Suppressor macrophage (primary cell): ENCODE results near the gene MKRN3.
"Not testable (repeated sequence)": the region's sequence is repeated elsewhere in the genome, so short reads cannot be mapped to it uniquely, and the experiment has no call there.

Experiments
- DNase-seq, 4 experiments: peaks; one replicate each; pipeline ENCODE4 v3.0.0-alpha.2; 2020 to 2022

Gene MKRN3

GRCh38 chr15:23589012-23589411 is 23.5 kb downstream of the MKRN3 start:
- no peak for DNase-seq

- no peak for DNase-seq
These were observed 28.8 kb downstream of the MKRN3 start for GRCh38 chr15:23594252-23594770.

- no peak for DNase-seq
These were observed 29.9 kb downstream of the MKRN3 start for GRCh38 chr15:23595368-23595767.

GRCh38 chr15:23596736-23597135 is 31.3 kb downstream of the MKRN3 start:
- no peak for DNase-seq

- DNase-seq = not testable (repeated sequence)
These were observed 31.8 kb downstream of the MKRN3 start for GRCh38 chr15:23597278-23597677.

GRCh38 chr15:23599053-23599452 is 33.6 kb downstream of the MKRN3 start:
- no peak for DNase-seq

- DNase-seq = no peak
These were observed 36.6 kb downstream of the MKRN3 start for GRCh38 chr15:23602124-23602523.

- DNase-seq = no peak
These were observed 40.8 kb downstream of the MKRN3 start for GRCh38 chr15:23606226-23606625.

GRCh38 chr15:23616536-23616935 is 51.1 kb downstream of the MKRN3 start:
- peak in 1 of 4 experiments; percentile 1 for DNase-seq
